NT2/D1 (cell line): ENCODE data around the gene E2F6.

ENCODE experiments used
- DNase-seq: peaks from one replicate; pipeline ENCODE4 v3.0.0-alpha.2; 2011; ENCODE audit warnings: low read depth, low spot score
- H3K27me3 ChIP-seq: 2 replicates; pipeline ENCODE4 v1.6.0; 2011; ENCODE audit warnings: mild to moderate bottlenecking; ENCODE audit not compliant: insufficient read length, insufficient read depth
- H3K36me3 ChIP-seq: 2 replicates; pipeline ENCODE4 v1.6.1; 2011; ENCODE audit warnings: mild to moderate bottlenecking, low read length, mixed read lengths; ENCODE audit not compliant: insufficient read depth, insufficient read length
- H3K4me1 ChIP-seq: 2 replicates; pipeline ENCODE4 v1.5.1; 2011; ENCODE audit not compliant: insufficient read depth, insufficient read length
- H3K4me3 ChIP-seq: 2 replicates; pipeline ENCODE4 v1.5.1; 2011; ENCODE audit warnings: low read depth; ENCODE audit not compliant: insufficient read length
- H3K9ac ChIP-seq: 2 replicates; pipeline ENCODE4 v1.6.0; 2011; ENCODE audit warnings: low read depth; ENCODE audit not compliant: insufficient read length
- H3K9me3 ChIP-seq: 2 replicates; pipeline ENCODE4 v1.5.1; 2011; ENCODE audit warnings: mild to moderate bottlenecking, low read length; ENCODE audit not compliant: insufficient read depth
- SUZ12 ChIP-seq: IDR thresholded peaks from 2 replicates; pipeline ENCODE4 v1.6.1; 2011; ENCODE audit not compliant: insufficient read length, insufficient read depth; ENCODE audit errors: extremely low read depth
- YY1 ChIP-seq: IDR thresholded peaks from 2 replicates; pipeline ENCODE4 v1.6.1; 2011; ENCODE audit not compliant: insufficient read length, insufficient read depth
- ZNF274 ChIP-seq: IDR thresholded peaks from 2 replicates; pipeline ENCODE4 v1.6.1; 2011; ENCODE audit warnings: mild to moderate bottlenecking, low read depth, low read length

The E2F6 gene

DNA sequence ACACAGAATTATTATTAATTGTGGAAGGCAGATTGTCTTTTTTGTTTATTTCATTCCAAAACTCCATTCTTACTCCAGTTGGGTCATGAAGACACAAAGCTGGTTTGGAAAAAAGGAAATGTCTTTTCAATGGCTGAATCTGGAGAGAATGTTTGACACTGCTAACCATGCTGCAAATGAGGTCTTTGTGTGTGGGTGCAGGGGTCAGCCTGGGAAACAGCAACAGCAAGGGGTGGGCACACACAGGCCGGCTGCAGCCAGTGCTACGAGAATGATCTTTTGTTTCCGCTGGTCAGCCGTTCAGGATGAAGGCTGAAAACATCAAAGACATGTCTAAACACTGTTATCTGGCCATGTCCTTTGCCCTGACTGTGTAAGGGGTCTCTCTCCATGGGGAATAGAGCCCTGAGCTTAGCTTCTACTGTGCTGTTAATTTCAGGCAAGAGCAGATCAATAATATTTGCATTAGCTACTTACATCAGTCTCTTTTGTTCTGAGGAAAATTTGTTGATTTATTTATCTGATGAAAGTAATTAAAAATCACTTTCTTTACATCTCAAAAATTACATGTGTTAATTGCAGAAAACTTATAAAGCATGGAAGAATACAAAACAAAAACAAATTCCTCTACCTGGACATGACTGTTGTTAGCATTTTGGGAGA is 33.3 kb upstream of the E2F6 start:
- Histone ChIP-seq H3K9ac (no peak overlapping the region), H3K4me3 (no peak overlapping the region), H3K9me3 (peaks cover 14% of the 10 kb centered on the region; the same call in 1 of the 2 replicates)

DNA sequence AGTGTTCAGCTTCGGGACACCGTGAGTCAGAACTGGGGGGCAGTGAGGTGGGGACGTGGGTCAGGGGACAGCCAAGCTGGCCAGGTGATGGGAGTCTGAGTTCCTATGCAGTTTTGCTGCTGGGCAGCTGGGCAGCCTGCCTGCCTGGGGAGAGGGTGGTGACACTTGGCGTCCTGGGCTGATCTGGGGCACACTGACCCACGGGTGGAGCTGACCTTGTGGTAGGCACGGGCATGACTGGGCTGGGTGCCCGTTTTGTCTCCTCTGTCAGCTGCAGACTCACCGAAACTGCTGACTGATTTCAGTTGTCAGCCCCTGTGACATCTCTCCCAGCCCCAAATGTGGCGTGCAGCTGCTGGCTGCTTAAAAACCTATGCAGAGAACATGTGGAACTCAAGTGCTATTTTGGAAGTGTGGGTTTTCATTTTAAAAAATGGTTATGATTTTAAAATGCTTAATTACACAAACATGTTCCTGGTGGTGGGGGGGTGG is 32.6 kb upstream of the E2F6 start:
- TF ChIP-seq ZNF274: no peak
- no peak overlapping the region for H3K9ac ChIP-seq
- no peaks in the 10 kb centered on the region for H3K27me3 ChIP-seq
- no peak overlapping the region for H3K4me3 ChIP-seq
- DNase-seq: no peak
- H3K36me3 ChIP-seq: no peaks in the 10 kb centered on the region
- H3K9me3 ChIP-seq: peaks cover 11% of the 10 kb centered on the region; the same call in 1 of the 2 replicates
- peaks cover 12% of the 10 kb centered on the region for H3K4me1 ChIP-seq

More for the DNA sequence above, 33.3 kb upstream of the E2F6 start:
- TF ChIP-seq SUZ12 (no peak), ZNF274 (no peak), YY1 (no peak)
- Histone ChIP-seq H3K36me3 (no peaks in the 10 kb centered on the region), H3K27me3 (no peaks in the 10 kb centered on the region), H3K4me1 (peaks cover 12% of the 10 kb centered on the region)
- DNase-seq: no peak

DNA sequence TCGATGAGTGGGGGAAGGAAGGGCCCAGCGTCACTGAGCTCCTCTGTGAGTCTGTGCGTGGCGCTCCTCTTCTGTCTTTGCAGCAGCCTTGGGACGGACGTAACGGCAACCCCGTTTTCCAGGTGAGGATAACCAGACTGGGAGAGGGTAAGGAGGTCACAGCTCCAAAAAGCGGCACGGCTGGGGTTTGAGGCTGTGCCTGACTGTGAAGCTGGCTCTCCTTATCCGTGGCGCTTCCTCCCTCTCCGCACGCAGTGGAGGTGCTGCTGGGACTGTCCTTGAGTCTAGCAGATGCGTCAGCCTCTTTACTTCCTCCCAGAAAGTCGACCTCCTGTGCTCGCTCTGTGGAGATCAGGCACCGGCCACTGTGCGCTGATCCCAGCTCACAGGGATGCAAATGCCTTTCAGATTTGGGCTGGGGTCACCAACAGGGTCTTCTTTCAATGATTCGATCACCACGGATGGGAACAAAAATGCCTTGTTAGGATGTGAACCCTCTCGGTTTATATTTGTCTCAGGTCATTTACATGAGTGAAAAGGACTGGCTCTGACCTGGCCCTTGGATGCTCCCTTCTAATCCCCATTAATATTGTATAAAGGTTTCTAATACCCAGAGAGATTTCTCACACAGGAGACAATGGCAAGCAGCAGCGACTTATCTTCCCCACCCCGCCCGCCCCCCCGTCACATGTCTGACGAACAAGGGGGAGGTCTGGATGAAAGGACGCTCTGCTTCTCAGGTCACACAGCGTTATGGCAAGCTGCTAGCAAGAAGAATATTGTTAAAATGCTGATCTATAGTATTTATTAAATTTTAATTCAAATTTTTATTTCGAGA is 30.1 kb upstream of the E2F6 start:
- no peak overlapping the region for H3K9ac ChIP-seq
- no peak for DNase-seq
- peaks cover 12% of the 10 kb centered on the region for H3K4me1 ChIP-seq
- H3K27me3 ChIP-seq: no peaks in the 10 kb centered on the region
- H3K9me3 ChIP-seq: no peaks in the 10 kb centered on the region
- no peaks in the 10 kb centered on the region for H3K36me3 ChIP-seq
- TF ChIP-seq ZNF274 (no peak), YY1 (no peak), SUZ12 (no peak)
- H3K4me3 ChIP-seq: no peak overlapping the region

DNA sequence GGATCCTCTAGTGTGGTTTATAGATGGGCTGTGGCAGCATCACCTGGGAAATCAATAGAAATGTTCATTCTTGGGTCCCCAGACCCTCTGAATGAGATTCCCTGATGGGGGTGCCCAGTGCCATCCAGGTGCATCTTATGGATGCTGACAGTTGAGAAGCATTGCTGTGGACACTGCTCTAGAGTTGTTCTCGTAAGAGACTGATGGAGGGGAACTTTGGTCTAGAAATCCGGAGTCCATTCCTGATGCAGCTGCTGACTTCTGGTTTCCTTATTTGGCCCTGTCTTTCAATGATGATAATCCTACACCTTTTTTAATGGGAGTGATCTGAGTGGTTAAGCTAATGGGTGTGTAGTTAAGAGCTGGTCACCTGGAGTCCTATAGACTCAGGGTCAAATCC is 28.3 kb upstream of the E2F6 start:
- H3K4me3 ChIP-seq: no peak overlapping the region
- no peak overlapping the region for H3K9ac ChIP-seq
- no peaks in the 10 kb centered on the region for H3K27me3 ChIP-seq
- TF ChIP-seq YY1: no peak
- TF ChIP-seq SUZ12: no peak
- TF ChIP-seq ZNF274: no peak
- DNase-seq: no peak
- no peaks in the 10 kb centered on the region; the same call in 1 of the 2 replicates for H3K9me3 ChIP-seq
- H3K4me1 ChIP-seq: peaks cover 12% of the 10 kb centered on the region
- no peaks in the 10 kb centered on the region for H3K36me3 ChIP-seq

DNA sequence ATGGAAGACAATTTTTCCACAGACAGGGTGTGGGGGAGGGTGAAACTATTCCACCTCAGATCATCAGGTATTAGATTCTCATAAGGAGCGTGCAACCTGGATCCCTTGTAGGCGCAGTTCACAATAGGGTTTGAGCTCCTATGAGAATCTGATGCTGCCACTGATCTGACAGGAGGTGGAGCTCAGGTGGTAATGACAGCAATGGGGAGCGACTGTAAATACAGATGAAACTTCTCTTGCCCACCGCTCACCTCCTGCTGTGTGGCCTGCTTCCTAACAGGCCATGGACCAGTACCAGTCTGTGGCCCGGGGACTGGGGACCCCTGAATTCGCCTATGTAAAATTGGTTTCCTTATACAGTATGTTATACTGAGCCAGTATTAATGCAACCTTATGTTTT is 27.3 kb upstream of the E2F6 start:
- H3K4me1 ChIP-seq: peaks cover 7% of the 10 kb centered on the region
- no peaks in the 10 kb centered on the region; the same call in 1 of the 2 replicates for H3K9me3 ChIP-seq
- no peak for DNase-seq
- H3K36me3 ChIP-seq: no peaks in the 10 kb centered on the region
- H3K4me3 ChIP-seq: no peak overlapping the region
- no peak overlapping the region for H3K9ac ChIP-seq
- H3K27me3 ChIP-seq: no peaks in the 10 kb centered on the region
- TF ChIP-seq SUZ12 (no peak), ZNF274 (no peak), YY1 (no peak)

DNA sequence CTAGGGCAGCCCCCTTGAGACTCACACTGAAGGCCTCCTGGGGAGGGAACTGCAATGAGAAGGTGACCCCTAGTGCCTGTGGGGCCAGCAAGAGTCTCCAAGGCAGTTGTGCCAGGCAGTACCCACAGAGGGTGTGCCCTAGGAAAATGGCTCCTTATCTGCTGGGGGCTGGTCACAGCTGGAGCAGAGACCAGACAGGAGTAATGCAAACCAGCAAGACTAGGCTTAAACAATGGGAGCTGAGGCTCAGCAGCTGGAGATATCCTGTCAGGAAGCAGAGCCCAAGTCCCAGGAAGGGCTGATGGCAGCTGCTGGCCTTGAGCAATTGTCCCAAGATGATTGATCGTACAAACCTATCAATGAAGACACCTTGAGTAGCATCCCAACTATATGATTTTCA is 26.8 kb upstream of the E2F6 start:
- Histone ChIP-seq H3K9me3 (no peaks in the 10 kb centered on the region; the same call in 1 of the 2 replicates), H3K36me3 (no peaks in the 10 kb centered on the region), H3K9ac (no peak overlapping the region), H3K4me1 (peaks cover 9% of the 10 kb centered on the region), H3K4me3 (no peak overlapping the region), H3K27me3 (no peaks in the 10 kb centered on the region)
- no peak for TF ChIP-seq ZNF274
- no peak for TF ChIP-seq YY1
- TF ChIP-seq SUZ12: no peak
- DNase-seq: no peak

DNA sequence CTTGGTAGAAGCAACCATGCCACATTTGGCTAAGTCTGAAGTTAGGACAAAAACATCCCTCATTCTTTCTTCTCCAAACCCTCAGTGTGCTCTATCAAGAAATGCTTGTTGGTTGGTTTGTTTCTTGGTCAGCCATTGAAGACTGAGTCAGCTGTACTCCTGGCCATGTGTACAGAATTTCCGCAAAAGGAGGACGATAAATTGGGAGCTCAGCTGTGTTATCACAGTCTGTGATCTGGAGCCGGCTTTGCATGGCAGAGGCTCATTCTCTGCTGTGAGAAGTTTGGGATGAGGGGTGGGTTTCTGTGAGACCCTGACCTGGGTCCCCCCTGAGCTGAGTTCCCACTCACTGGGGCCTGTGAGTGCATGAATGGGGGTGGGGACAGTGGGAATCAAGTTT is 26.3 kb upstream of the E2F6 start:
- Histone ChIP-seq H3K36me3 (no peaks in the 10 kb centered on the region), H3K9ac (no peak overlapping the region), H3K4me3 (no peak overlapping the region), H3K27me3 (no peaks in the 10 kb centered on the region), H3K4me1 (peaks cover 11% of the 10 kb centered on the region), H3K9me3 (no peaks in the 10 kb centered on the region; the same call in 1 of the 2 replicates)
- TF ChIP-seq ZNF274 (no peak), SUZ12 (no peak), YY1 (no peak)
- no peak for DNase-seq
